Sigmoid colon (tissue), 7 donors: ENCODE data around the gene LYPLA2. TPM values are rescaled to one million over a fixed set of nuclear protein-coding genes. Genes with fewer than 3 reads are reported as not detected.
"Not testable (repeated sequence)": the region's sequence is repeated elsewhere in the genome, so short reads cannot be mapped to it uniquely, and the experiment has no call there.

ENCODE experiments used
- DNase-seq: peaks from one replicate; pipeline ENCODE4 v3.0.0-alpha.2; 2019
- H3K27ac ChIP-seq, 4 donors: fragments of 200-600 bp; sonication (generic); one replicate each; pipeline ENCODE4 v1.5.1; 2016 to 2019; ENCODE audit warnings: mild to moderate bottlenecking in 1 of 4
- H3K27me3 ChIP-seq, 3 donors: fragments of 200-600 bp; sonication (generic); one replicate each; pipeline ENCODE4 v1.5.1; 2019; ENCODE audit warnings: mild to moderate bottlenecking in 1 of 3
- H3K36me3 ChIP-seq, 4 donors: fragments of 200-600 bp; sonication (generic); one replicate each; pipeline ENCODE4 v1.5.1; 2016 to 2019
- H3K4me1 ChIP-seq, 4 donors: fragments of 200-600 bp; sonication (generic); one replicate each; pipeline ENCODE4 v1.5.1; 2017 to 2019
- H3K4me3 ChIP-seq, 4 donors: fragments of 200-600 bp; sonication (generic); one replicate each; pipeline ENCODE4 v1.5.1; 2017 to 2019; ENCODE audit warnings: mild to moderate bottlenecking in 2 of 4, moderate library complexity in 1 of 4
- H3K9me3 ChIP-seq, 4 donors: fragments of 200-600 bp in 3 of 4; sonication (generic) in 3 of 4; one replicate each; pipeline versions ENCODE4 v1.5.1 to v1.6.1; 2013 to 2019
- EP300 ChIP-seq, 4 donors: sonication (generic); formaldehyde crosslinking; IDR thresholded peaks; one replicate each; pipeline ENCODE4 v1.6.1; 2017; ENCODE audit warnings: antibody characterized with exemption in 4 of 4
- POLR2A ChIP-seq, 2 donors: fragments of 450-650 bp; IDR thresholded peaks; one replicate each; pipeline ENCODE4 v1.6.1; 2016; ENCODE audit warnings: antibody characterized with exemption in 2 of 2, mild to moderate bottlenecking in 2 of 2, moderate library complexity in 2 of 2
- POLR2AphosphoS5 ChIP-seq, 4 donors: sonication (generic); formaldehyde crosslinking; IDR thresholded peaks; one replicate each; pipeline ENCODE4 v1.6.1; 2017; ENCODE audit warnings: antibody characterized with exemption in 4 of 4
- WGBS, 2 donors: extraction: QIAGEN DNeasy Blood & Tissue Kit; methylation state at CpG; one replicate each; pipeline ENCODE4 v1.1.7; 2013; 5-methylcytosine and 5-hydroxymethylcytosine counted together
- intact Hi-C: fragments of 100-400 bp; cut with DNase I; formaldehyde crosslinking; loops from one replicate; pipeline ENCODE4 v1.15.1; 2023
- polyA plus RNA-seq, 3 donors: library from polyadenylated mRNA; stranded (reverse); fragments of 200-250 nt; gene quantifications; one replicate each; pipeline ENCODE4 v1.2.3, GENCODE V29; 2013
- total RNA-seq, 4 donors: library from RNA; depleted of rRNA; stranded (reverse); fragments of >200 nt; gene quantifications; one replicate each; pipeline ENCODE4 v1.1.0, GENCODE V29; 2016
- TF ChIP-seq, protein P1 (sequence below), 4 experiments: fragments of 450-650 bp in 3 of 4; fragments of 200-600 bp in 1 of 4; IDR thresholded peaks; one replicate each; pipeline ENCODE4 v1.5.1; 2016 to 2019; ENCODE audit warnings: antibody characterized with exemption in 4 of 4, mild to moderate bottlenecking in 3 of 4, moderate library complexity in 2 of 4
- donor health status: healthy with polysubstance abuse.
- donor health status: Bipolar disorder and iron deficiency.
- donor health status: healthy.

The LYPLA2 gene
- total and polyA plus RNA-seq, 7 donors = 20.2 to 121 (median 24.4) TPM

DNA sequence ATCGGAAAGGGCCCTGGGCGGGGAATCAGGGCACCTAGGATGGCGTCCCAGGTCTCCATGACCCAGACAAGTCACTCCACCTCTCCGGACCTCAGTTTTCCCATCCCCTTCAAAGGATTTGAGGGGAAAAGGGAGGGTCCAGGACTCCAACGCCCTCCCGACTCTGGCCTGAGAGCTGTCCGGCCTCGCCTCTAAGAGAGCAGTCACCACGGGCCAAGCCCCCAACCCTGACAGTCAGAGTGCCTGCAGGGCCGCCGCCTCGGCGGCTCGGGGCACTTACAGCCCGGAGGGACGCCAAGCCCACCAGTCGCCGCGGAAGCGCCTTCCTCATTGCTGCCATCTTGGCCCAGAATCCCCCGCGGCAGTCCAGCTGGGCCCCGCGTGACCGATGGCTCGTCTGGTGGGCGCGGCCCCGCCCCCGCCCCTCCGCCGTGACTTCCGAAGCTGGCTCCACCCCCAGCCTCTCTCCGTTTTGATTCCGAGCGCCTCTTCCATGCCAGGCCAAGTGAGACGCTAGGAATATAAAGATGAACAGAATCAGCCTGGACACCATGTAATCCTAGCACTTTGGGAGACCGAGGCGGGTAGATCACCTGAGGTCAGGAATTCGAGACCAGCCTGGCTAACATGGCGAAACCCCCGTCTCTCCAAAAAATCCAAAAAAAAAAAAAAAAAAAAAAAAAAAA lies 34.3 kb downstream of the LYPLA2 start, which contains the start of gene HMGCL:
TSS of gene HMGCL (minus strand) at position 354 of the 686 bp plus-strand sequence. CDS start at position 340, 14 bp downstream.
- TF ChIP-seq POLR2AphosphoS5 (IDR thresholded peaks at IDR 0.05) (peak; percentile 91 to 98 (median 96)), EP300 (IDR thresholded peaks at IDR 0.05) (peak in 1 of 4 donors; percentile 60), POLR2A (IDR thresholded peaks at IDR 0.05) (peak; percentile 87 to 89)
- TF ChIP-seq, protein P1, sequence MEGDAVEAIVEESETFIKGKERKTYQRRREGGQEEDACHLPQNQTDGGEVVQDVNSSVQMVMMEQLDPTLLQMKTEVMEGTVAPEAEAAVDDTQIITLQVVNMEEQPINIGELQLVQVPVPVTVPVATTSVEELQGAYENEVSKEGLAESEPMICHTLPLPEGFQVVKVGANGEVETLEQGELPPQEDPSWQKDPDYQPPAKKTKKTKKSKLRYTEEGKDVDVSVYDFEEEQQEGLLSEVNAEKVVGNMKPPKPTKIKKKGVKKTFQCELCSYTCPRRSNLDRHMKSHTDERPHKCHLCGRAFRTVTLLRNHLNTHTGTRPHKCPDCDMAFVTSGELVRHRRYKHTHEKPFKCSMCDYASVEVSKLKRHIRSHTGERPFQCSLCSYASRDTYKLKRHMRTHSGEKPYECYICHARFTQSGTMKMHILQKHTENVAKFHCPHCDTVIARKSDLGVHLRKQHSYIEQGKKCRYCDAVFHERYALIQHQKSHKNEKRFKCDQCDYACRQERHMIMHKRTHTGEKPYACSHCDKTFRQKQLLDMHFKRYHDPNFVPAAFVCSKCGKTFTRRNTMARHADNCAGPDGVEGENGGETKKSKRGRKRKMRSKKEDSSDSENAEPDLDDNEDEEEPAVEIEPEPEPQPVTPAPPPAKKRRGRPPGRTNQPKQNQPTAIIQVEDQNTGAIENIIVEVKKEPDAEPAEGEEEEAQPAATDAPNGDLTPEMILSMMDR (IDR thresholded peaks at IDR 0.05) = no peak
- H3K27me3 ChIP-seq = no peaks in the 10 kb centered on the region
- intact Hi-C loops = loop anchor here (2.0 kb wide), 1 partner anchor 44 kb away; the partner anchor contains the start of gene FUCA1
- peaks cover 0 to 14% (median 9%) of the 10 kb centered on the region in 4 donors for H3K4me1 ChIP-seq
- DNase-seq = peak; percentile 95
- WGBS, 2 donors = 1% methylated on average over 42 of the region's 42 CpGs
- H3K36me3 ChIP-seq = peaks cover 0 to under 1% (median under 1%) of the 10 kb centered on the region in 4 donors
- H3K4me3 ChIP-seq = peak within 1 kb of the TSS; percentile 61 to 97 (median 92)
- H3K27ac ChIP-seq = peak within 1 kb of the TSS; percentile 85 to 96 (median 95)
- H3K9me3 ChIP-seq = no peaks in the 10 kb centered on the region

DNA sequence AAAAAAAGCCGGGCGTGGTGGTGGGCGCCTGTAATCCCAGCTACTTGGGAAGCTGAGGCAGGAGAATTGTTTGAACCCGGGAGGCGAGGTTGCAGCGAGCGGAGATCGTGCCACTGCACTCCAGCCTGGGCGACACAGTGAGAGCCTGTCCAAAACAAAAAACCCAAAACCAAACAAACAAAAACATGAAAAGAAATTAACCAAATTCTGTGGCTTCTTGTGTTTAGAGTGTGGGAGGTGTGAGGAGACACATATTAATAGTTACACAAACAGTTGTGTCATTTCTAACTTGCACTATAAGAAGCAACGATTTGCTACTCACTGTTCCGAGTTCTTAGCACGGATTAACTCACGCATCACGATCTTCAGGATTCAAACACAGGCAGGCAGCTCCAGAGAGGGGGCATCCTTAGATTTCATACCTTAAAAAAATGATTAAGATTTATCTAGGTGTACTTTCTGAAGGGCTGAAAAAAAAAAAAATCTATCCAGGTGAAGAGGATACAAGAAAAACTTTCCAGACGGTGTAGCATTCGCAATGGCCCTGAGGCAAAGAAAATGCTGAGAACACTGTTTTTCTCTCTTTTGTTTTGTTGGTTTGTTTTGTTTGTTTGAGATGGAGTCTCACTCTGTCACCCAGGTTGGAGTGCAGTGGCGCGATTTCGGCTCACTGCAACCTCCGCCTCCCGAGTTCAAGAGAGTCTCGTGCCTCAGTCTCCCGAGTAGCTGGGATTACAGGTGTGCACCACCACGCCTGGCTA lies 35.0 kb downstream of the LYPLA2 start:
- 56 to 65% methylated on average over 24 of the region's 24 CpGs for WGBS, 2 donors
- H3K4me1 ChIP-seq = peaks cover 0 to 14% (median 9%) of the 10 kb centered on the region in 4 donors
- peak overlapping the region; percentile 85 to 96 (median 95) for H3K27ac ChIP-seq
- intact Hi-C loops = loop anchor here (2.0 kb wide), 1 partner anchor 43 kb away; the partner anchor contains the start of gene FUCA1
- no peak for DNase-seq
- peak overlapping the region; percentile 61 to 97 (median 92) for H3K4me3 ChIP-seq
- no peaks in the 10 kb centered on the region for H3K36me3 ChIP-seq
- no peaks in the 10 kb centered on the region for H3K27me3 ChIP-seq
- TF ChIP-seq, protein P1 (IDR thresholded peaks at IDR 0.05) = no peak
- no peak for TF ChIP-seq POLR2AphosphoS5 (IDR thresholded peaks at IDR 0.05)
- H3K9me3 ChIP-seq = no peaks in the 10 kb centered on the region

DNA sequence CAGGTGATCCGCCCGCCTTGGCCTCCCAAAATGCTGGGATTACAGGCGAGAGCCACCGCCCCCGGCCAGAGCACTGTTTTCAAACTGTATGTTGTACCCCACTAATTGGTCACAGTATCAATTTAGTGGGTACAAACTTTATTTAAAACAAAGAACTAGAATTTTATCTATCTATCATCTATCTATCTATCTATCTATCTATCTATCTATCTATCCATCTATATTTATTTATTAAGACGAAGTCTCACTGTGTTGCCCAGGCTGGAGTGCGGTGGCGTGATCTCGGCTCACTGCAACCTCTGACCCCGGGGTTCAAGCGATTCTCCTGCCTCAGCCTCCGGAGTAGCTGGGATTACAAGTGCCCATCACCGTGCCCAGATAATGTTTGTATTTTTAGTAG lies 35.6 kb downstream of the LYPLA2 start:
- H3K27me3 ChIP-seq, H3K4me3 ChIP-seq, H3K36me3 ChIP-seq, H3K27ac ChIP-seq, intact Hi-C loops, H3K9me3 ChIP-seq, DNase-seq: not testable (repeated sequence)
- 95 to 97% methylated on average over 13 of the region's 13 CpGs for WGBS, 2 donors
- peaks cover 0 to 14% (median 9%) of the 10 kb centered on the region in 4 donors for H3K4me1 ChIP-seq

DNA sequence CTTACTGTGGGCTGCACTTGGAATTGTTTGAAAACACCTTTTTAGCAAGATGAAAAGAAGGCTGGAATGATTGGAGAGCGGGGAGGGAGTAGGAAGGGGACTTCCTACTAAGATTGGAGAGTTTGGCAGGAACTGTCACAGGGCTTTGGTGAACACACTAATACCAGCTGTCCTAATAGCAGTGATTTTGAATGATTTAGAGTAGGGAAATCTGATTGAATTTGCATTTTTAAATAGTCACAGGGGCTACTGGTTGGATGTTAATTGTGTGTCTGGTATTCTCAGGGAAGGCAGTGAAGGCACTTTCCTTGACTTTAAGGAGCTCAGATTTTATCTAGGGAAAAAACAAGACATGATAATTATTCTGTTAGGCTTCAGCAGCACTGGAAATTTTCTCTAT lies 36.8 kb downstream of the LYPLA2 start:
- H3K4me1 ChIP-seq = peaks cover 0 to 14% (median 9%) of the 10 kb centered on the region in 4 donors
- no peak for TF ChIP-seq POLR2AphosphoS5 (IDR thresholded peaks at IDR 0.05)
- TF ChIP-seq POLR2A (IDR thresholded peaks at IDR 0.05) = no peak
- no peak for TF ChIP-seq EP300 (IDR thresholded peaks at IDR 0.05)
- TF ChIP-seq, protein P1 (IDR thresholded peaks at IDR 0.05) = no peak
- H3K27me3 ChIP-seq = no peaks in the 10 kb centered on the region
- intact Hi-C loops = no loop called here
- H3K27ac ChIP-seq = no peak overlapping the region
- no peaks in the 10 kb centered on the region for H3K9me3 ChIP-seq
- no peaks in the 10 kb centered on the region for H3K36me3 ChIP-seq
- no peak overlapping the region for H3K4me3 ChIP-seq
- no peak for DNase-seq
- 95% methylated on average over 1 of the region's 1 CpG for WGBS, 2 donors

DNA sequence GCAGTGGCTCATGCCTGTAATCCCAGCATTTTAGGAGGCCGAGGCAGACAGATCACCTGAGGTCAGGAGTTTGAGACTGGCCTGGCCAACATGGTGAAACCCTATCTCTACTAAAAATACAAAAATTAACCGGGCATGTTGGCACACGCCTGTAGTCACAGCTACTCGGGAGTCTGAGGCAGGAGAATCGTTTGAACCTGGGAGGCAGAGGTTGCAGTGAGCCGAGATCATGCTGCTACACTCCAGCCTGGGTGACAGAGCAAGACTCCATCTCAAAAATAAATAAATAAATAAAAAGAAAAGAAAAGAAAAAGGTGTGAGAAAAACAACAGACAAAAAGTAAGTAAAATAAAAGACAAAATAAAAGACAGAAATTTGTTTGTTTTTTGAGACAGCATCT lies 43.2 kb downstream of the LYPLA2 start:
- WGBS, 2 donors = 90 to 92% methylated on average over 6 of the region's 6 CpGs
- H3K27ac ChIP-seq, H3K27me3 ChIP-seq, intact Hi-C loops, DNase-seq, H3K36me3 ChIP-seq, H3K4me3 ChIP-seq, H3K9me3 ChIP-seq: not testable (repeated sequence)
- H3K4me1 ChIP-seq = peaks cover 0 to 12% (median 11%) of the 10 kb centered on the region in 4 donors
